NT2/D1 (cell line): ENCODE measurements around the gene VCL.
"Not testable (repeated sequence)": the region's sequence is repeated elsewhere in the genome, so short reads cannot be mapped to it uniquely, and the experiment has no call there.

Source experiments
- DNase-seq: peaks from one replicate; pipeline ENCODE4 v3.0.0-alpha.2; 2011; ENCODE audit warnings: low read depth, low spot score
- H3K27me3 ChIP-seq: 2 replicates; pipeline ENCODE4 v1.6.0; 2011; ENCODE audit warnings: mild to moderate bottlenecking; ENCODE audit not compliant: insufficient read length, insufficient read depth
- H3K36me3 ChIP-seq: 2 replicates; pipeline ENCODE4 v1.6.1; 2011; ENCODE audit warnings: mild to moderate bottlenecking, low read length, mixed read lengths; ENCODE audit not compliant: insufficient read depth, insufficient read length
- H3K4me1 ChIP-seq: 2 replicates; pipeline ENCODE4 v1.5.1; 2011; ENCODE audit not compliant: insufficient read depth, insufficient read length
- H3K4me3 ChIP-seq: 2 replicates; pipeline ENCODE4 v1.5.1; 2011; ENCODE audit warnings: low read depth; ENCODE audit not compliant: insufficient read length
- H3K9ac ChIP-seq: 2 replicates; pipeline ENCODE4 v1.6.0; 2011; ENCODE audit warnings: low read depth; ENCODE audit not compliant: insufficient read length
- H3K9me3 ChIP-seq: 2 replicates; pipeline ENCODE4 v1.5.1; 2011; ENCODE audit warnings: mild to moderate bottlenecking, low read length; ENCODE audit not compliant: insufficient read depth
- SUZ12 ChIP-seq: IDR thresholded peaks from 2 replicates; pipeline ENCODE4 v1.6.1; 2011; ENCODE audit not compliant: insufficient read length, insufficient read depth; ENCODE audit errors: extremely low read depth
- YY1 ChIP-seq: IDR thresholded peaks from 2 replicates; pipeline ENCODE4 v1.6.1; 2011; ENCODE audit not compliant: insufficient read length, insufficient read depth
- ZNF274 ChIP-seq: IDR thresholded peaks from 2 replicates; pipeline ENCODE4 v1.6.1; 2011; ENCODE audit warnings: mild to moderate bottlenecking, low read depth, low read length

VCL gene

GRCh38 chr10:73999703-74000102 lies 1.8 kb downstream of the VCL start:
- Histone ChIP-seq H3K9me3 (no peaks in the 10 kb centered on the region), H3K9ac (peak overlapping the region; percentile 98), H3K4me3 (peak overlapping the region; percentile 96), H3K36me3 (peaks cover 40% of the 10 kb centered on the region), H3K4me1 (peaks cover 4% of the 10 kb centered on the region), H3K27me3 (no peaks in the 10 kb centered on the region)
- TF ChIP-seq YY1 = no peak
- TF ChIP-seq ZNF274 = no peak
- no peak for TF ChIP-seq SUZ12
- DNase-seq = no peak

DNA sequence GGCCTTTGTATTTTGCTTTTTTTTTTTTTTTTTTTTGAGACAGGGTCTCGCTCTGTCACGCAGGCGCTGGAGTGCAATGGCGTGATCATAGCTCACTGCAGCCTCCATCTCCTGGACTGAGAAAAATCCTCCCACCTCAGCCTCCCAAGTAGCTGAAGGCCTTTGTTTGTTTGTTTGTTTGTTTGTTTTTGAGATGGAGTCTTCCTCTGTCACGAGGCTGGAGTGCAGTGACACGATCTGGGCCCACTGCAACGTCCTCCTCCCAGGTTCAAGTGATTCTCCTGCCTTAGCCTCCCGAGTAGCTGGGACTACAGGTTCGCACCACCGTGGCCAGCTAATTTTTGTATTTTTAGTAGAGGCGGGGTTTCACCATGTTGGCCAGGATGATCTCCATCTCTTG lies 2.3 kb downstream of the VCL start:
- not testable (repeated sequence) for DNase-seq, H3K9me3 ChIP-seq, H3K27me3 ChIP-seq, H3K4me1 ChIP-seq, H3K9ac ChIP-seq
- peak overlapping the region; percentile 12 for H3K4me3 ChIP-seq
- peaks cover 40% of the 10 kb centered on the region for H3K36me3 ChIP-seq

- no peaks in the 10 kb centered on the region for H3K9me3 ChIP-seq
- DNase-seq = no peak
- peak overlapping the region; percentile 17 for H3K9ac ChIP-seq
- peaks cover 4% of the 10 kb centered on the region for H3K4me1 ChIP-seq
- no peaks in the 10 kb centered on the region for H3K27me3 ChIP-seq
- TF ChIP-seq YY1 = no peak
- no peak for TF ChIP-seq SUZ12
- no peak for TF ChIP-seq ZNF274
- H3K36me3 ChIP-seq = peaks cover 40% of the 10 kb centered on the region
- peak overlapping the region; percentile 13 for H3K4me3 ChIP-seq
Measured at GRCh38 chr10:74000892-74001669, 3.2 kb downstream of the VCL start.

GRCh38 chr10:74006269-74006668 lies 8.4 kb downstream of the VCL start:
- no peaks in the 10 kb centered on the region for H3K27me3 ChIP-seq
- TF ChIP-seq YY1 (no peak), SUZ12 (no peak), ZNF274 (no peak)
- no peaks in the 10 kb centered on the region for H3K4me1 ChIP-seq
- H3K36me3 ChIP-seq = peaks cover 38% of the 10 kb centered on the region
- no peak for DNase-seq
- H3K4me3 ChIP-seq = no peak overlapping the region
- H3K9ac ChIP-seq = no peak overlapping the region
- H3K9me3 ChIP-seq = no peaks in the 10 kb centered on the region

DNA sequence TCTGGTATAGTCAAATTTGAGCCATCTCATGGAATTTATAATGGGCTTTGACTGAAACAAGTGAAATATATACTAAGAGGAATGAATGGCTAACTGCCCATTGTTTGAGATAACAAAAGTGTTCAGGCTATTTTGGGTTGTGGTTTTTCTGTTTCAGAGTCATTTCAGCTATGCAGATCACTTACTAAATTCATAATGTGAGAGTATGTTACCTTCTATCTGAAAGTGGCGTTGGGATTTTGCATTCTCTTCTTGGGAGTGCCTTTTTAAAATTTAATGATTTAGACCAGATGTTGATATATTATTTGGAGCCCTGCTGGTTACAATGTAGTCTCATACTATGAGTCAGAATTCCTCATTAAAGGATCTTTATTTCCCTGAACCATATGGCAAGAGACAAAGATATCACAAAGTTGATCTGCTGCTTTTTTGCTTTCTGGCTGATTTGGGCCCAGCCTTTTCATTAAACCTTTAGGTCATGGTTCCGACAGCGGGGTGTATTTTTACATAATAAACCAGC lies 10.4 kb downstream of the VCL start:
- no peak overlapping the region for H3K9ac ChIP-seq
- DNase-seq = no peak
- H3K4me3 ChIP-seq = no peak overlapping the region

GRCh38 chr10:74011017-74011416 lies 13.1 kb downstream of the VCL start:
- Histone ChIP-seq H3K4me1 (no peaks in the 10 kb centered on the region), H3K4me3 (no peak overlapping the region), H3K36me3 (peaks cover 48% of the 10 kb centered on the region), H3K9ac (no peak overlapping the region), H3K27me3 (no peaks in the 10 kb centered on the region), H3K9me3 (no peaks in the 10 kb centered on the region)
- TF ChIP-seq SUZ12 = no peak
- no peak for TF ChIP-seq YY1
- no peak for TF ChIP-seq ZNF274
- no peak for DNase-seq

More for the DNA sequence above, 10.4 kb downstream of the VCL start:
- H3K36me3 ChIP-seq = peaks cover 44% of the 10 kb centered on the region
- H3K27me3 ChIP-seq = no peaks in the 10 kb centered on the region
- no peak for TF ChIP-seq YY1
- no peak for TF ChIP-seq ZNF274
- no peak for TF ChIP-seq SUZ12
- no peaks in the 10 kb centered on the region for H3K4me1 ChIP-seq
- H3K9me3 ChIP-seq = no peaks in the 10 kb centered on the region

DNA sequence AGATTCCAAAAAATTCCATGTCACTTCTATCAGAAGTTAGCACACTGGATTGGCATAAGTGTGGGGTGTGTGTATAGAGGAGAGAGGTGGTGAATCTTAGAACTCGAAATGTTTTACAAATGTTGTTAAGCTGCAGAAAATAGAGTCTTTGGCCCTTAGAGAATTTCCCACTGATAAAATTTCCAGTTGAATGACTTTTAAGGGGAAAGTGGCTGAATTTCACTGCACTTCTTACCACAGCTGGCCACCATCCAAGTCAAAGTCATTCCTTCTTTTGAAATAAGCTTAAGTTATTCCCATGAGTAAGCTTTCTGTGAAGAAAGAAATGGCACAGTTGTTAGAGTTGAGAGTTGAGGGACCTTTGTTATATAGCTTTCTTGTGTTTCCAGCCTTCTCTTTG lies 13.9 kb downstream of the VCL start:
- Histone ChIP-seq H3K9ac (no peak overlapping the region), H3K4me1 (no peaks in the 10 kb centered on the region), H3K27me3 (no peaks in the 10 kb centered on the region), H3K36me3 (peaks cover 48% of the 10 kb centered on the region), H3K9me3 (no peaks in the 10 kb centered on the region), H3K4me3 (no peak overlapping the region)
- TF ChIP-seq SUZ12 = no peak
- TF ChIP-seq ZNF274 = no peak
- DNase-seq = no peak

DNA sequence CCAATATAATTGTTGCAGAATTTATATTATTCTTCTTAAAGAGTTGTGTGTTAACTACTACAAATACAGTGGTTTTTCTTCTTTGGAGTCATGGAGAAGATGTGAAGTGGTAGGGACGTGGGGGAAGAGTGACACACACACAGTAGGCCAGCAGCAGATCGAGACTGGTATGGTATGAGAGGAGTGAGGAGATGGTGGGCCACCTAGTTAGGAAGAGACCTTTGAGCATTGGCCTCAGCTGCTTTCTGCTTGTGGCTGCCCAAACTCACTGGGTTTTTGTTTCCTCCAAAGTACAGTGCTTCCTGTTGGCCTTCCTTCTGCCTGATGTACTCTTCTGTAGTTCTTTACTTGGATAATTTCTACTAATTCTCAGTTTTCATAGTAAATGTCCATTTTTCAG lies 14.6 kb downstream of the VCL start:
- DNase-seq = no peak
- Histone ChIP-seq H3K4me1 (no peaks in the 10 kb centered on the region), H3K27me3 (no peaks in the 10 kb centered on the region), H3K9me3 (no peaks in the 10 kb centered on the region), H3K9ac (no peak overlapping the region), H3K4me3 (no peak overlapping the region), H3K36me3 (peaks cover 41% of the 10 kb centered on the region)
- no peak for TF ChIP-seq SUZ12
- TF ChIP-seq YY1 = no peak
- TF ChIP-seq ZNF274 = no peak
